Panc1 (cell line): Measurements from ENCODE around the gene MC4R.

Experiments used
- POLR2AphosphoS5 ChIP-seq: IDR thresholded peaks from 2 replicates; pipeline ENCODE4 v1.6.1; 2012; ENCODE audit warnings: mild to moderate bottlenecking, low read depth, low read length, moderate library complexity
- TF ChIP-seq, protein P1 (sequence below), 2 experiments: IDR thresholded peaks; 2 replicates each; pipeline ENCODE4 v1.6.1; 2011 to 2012; ENCODE audit warnings: low read depth in 2 of 2, control low read depth in 1 of 2, low read length in 1 of 2, mild to moderate bottlenecking in 1 of 2, moderate library complexity in 1 of 2; ENCODE audit not compliant: insufficient read depth in 1 of 2
- TF ChIP-seq, protein P2 (sequence below): fragments of 450-650 bp; IDR thresholded peaks from 2 replicates; pipeline ENCODE4 v1.5.1; 2017; ENCODE audit warnings: mild to moderate bottlenecking

- TF ChIP-seq, protein P1, sequence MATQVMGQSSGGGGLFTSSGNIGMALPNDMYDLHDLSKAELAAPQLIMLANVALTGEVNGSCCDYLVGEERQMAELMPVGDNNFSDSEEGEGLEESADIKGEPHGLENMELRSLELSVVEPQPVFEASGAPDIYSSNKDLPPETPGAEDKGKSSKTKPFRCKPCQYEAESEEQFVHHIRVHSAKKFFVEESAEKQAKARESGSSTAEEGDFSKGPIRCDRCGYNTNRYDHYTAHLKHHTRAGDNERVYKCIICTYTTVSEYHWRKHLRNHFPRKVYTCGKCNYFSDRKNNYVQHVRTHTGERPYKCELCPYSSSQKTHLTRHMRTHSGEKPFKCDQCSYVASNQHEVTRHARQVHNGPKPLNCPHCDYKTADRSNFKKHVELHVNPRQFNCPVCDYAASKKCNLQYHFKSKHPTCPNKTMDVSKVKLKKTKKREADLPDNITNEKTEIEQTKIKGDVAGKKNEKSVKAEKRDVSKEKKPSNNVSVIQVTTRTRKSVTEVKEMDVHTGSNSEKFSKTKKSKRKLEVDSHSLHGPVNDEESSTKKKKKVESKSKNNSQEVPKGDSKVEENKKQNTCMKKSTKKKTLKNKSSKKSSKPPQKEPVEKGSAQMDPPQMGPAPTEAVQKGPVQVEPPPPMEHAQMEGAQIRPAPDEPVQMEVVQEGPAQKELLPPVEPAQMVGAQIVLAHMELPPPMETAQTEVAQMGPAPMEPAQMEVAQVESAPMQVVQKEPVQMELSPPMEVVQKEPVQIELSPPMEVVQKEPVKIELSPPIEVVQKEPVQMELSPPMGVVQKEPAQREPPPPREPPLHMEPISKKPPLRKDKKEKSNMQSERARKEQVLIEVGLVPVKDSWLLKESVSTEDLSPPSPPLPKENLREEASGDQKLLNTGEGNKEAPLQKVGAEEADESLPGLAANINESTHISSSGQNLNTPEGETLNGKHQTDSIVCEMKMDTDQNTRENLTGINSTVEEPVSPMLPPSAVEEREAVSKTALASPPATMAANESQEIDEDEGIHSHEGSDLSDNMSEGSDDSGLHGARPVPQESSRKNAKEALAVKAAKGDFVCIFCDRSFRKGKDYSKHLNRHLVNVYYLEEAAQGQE (IDR thresholded peaks at IDR 0.05; ENCODE audit: insufficient read depth in 1 of 2, low read depth in 2 of 2, low read length in 1 of 2): no peak
- TF ChIP-seq, protein P2, sequence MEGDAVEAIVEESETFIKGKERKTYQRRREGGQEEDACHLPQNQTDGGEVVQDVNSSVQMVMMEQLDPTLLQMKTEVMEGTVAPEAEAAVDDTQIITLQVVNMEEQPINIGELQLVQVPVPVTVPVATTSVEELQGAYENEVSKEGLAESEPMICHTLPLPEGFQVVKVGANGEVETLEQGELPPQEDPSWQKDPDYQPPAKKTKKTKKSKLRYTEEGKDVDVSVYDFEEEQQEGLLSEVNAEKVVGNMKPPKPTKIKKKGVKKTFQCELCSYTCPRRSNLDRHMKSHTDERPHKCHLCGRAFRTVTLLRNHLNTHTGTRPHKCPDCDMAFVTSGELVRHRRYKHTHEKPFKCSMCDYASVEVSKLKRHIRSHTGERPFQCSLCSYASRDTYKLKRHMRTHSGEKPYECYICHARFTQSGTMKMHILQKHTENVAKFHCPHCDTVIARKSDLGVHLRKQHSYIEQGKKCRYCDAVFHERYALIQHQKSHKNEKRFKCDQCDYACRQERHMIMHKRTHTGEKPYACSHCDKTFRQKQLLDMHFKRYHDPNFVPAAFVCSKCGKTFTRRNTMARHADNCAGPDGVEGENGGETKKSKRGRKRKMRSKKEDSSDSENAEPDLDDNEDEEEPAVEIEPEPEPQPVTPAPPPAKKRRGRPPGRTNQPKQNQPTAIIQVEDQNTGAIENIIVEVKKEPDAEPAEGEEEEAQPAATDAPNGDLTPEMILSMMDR: no peak
- TF ChIP-seq POLR2AphosphoS5: no peak
Measured at GRCh38 chr18:60347526-60348045, 25.0 kb downstream of the MC4R start.
